AG20443 (cell line): ENCODE results near the gene ROBO1.

ENCODE experiments used
- DNase-seq: peaks from one replicate; pipeline ENCODE4 v3.0.0; 2012; ENCODE audit warnings: low spot score, mixed read lengths

The ROBO1 gene

DNA sequence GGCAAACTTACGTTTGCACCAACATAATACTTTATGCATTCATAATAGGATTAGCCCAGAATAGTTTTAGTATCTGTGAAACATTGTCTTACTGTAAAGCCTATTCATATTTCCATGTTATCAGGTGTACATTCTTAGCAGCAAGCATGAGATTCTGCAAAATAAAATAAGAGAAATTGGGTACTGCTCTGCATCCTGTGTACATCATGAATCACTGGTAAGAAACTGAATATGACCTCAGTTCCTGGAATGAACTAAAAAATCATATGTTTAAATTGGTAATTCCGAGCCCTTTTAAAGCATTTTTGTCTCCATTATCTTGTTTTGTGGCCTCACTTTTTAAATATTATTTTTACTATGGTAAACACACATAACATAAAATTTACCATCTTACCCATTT lies 605.1 kb downstream of the ROBO1 start:
- DNase-seq, result no peak

DNA sequence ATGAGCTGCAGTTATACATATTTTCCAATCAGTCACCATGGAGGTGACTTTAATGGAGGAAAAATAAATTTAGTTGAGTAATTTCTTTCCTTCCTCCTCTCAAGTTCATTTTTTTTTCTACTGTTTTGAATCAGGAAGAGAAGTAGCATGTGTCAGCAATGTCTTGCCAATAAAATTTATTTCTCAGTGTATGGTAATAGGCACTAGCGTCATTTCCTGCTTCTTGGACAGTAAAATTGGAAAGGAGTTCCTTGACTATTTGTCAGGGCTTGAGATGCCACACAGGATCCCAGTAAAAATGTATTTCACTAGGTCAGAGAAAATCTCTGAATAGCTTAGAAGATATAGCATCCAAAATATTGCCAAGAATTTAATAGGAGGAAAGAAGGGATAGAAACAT lies 605.9 kb downstream of the ROBO1 start:
- no peak for DNase-seq

DNA sequence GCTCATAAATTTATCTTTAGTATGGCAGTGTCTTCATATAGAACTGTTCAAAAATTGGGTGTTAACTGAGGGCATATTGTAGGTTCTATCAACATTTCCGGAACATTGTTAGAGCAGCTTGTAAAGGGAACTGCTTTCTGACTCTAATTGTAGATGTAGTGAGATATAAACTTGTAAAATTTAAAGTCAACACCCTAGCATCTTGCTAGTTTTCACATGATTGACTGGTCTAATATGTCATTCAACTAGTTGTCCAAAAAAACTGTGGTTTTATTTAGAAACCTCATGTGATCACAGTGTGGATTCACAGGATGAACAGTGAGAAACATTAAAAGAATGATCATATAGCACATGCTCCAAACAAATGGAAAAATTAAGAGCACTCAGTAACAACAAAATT lies 607.4 kb downstream of the ROBO1 start:
- no peak for DNase-seq

DNA sequence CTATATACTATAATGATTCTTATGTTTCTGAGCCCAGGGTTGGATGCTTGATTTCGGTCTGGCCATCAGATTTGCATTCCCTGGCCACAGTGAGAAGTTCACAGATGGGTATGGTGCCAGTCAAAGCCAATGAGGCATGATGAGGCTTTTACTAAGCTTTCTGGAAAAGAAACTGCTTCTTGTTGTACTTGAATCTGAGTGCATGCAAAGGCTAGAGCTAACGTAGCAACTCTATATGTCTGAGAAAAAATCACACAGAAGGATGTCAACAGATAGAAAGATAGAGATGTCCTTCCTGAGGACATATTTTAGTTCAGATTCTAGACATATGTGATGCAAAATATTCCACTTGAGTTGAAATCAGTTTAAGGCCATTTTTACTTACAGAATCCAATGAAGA lies 608.1 kb downstream of the ROBO1 start:
- no peak for DNase-seq

DNA sequence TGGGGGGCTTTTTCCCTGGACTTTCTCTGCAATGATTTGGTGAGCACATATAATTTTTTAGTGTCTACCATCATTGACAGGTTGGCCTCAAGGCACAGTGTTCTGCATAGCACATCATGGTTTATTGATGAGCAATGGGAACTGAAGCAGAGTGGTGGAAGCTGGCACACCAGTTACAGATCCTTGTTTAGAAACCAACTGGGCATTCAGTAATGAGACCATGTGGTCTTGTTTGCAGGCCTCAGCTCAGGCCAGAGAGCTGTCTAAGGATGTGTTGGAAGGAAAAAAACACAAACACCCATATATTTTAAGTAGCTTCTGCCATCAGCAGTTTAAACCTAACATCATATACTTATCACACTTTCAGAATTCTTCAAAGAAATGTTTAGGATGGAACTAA lies 610.6 kb downstream of the ROBO1 start:
- no peak for DNase-seq

DNA sequence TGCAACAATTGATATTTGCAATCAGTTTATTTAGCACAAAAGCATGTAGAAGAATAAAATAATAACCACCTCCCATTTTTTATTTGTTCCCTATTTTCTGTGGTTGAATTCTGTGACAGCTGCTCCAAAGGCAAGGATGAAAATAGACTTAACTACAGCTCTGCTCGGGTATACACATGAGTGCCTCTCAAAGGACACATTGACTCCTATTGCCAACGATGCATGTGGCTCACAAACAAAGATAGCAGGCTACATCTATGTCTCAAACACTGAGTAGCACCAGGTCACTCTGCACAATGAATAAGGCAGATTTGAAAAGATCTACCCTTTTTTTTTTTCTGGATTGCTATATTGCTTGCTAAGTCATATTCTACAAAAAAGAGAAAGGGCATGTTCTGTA lies 612.9 kb downstream of the ROBO1 start:
- no peak for DNase-seq

DNA sequence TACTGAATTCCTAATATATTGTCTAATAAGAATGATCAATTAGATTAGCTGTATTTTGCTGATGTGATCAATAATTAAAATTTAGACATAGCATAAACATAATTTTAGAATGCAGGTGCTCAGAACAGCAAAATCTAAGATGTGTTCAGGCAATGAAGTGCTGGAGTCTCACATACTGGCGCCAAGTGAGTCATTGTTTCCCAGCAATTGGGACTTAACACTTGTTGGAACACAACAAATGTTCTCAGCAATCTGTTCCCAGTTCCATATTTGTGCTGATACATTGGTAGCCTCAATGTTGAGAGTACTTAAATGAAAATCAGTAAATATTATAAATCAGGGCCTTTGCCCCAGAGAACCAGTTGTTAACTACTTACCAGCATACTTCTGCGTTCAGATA lies 619.0 kb downstream of the ROBO1 start:
- DNase-seq, result peak; percentile 16

DNA sequence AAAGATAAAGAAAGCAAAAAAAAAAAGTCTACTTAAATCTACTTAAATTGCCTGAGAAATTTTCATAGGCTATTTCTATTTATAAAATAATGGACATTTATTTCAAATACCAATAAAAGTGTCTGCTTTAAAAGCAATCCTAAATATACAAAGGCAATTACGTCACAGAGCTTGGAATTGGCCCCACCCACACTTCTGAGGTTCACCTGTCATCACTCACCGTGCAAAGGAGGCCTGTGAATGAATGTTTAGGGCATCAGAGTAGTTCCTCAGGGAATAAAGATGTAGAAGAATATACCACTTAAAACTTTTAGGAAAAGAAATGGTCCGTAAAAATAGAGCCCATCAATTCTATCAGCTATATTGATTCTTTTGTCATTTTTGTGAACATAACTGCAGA lies 621.8 kb downstream of the ROBO1 start:
- DNase-seq, result no peak

DNA sequence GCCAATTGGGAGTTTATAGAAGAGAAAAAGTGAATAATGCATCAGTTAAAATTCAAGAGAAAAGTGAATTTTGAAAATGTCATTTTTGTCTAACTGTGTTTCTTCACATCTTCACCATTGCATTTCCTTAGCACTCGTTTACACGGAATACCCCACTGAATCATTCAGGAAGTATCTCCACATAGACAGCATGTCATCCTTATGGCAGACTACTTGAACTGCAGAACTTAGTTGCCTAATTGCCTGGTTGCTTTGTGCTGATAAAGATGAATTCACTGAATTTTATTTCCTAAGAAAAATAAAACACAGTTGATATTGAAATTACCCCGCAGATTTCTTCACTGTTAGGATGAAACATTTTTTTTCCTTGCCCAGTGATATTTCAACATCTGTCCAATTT lies 627.1 kb downstream of the ROBO1 start:
- DNase-seq, result peak; percentile 47

DNA sequence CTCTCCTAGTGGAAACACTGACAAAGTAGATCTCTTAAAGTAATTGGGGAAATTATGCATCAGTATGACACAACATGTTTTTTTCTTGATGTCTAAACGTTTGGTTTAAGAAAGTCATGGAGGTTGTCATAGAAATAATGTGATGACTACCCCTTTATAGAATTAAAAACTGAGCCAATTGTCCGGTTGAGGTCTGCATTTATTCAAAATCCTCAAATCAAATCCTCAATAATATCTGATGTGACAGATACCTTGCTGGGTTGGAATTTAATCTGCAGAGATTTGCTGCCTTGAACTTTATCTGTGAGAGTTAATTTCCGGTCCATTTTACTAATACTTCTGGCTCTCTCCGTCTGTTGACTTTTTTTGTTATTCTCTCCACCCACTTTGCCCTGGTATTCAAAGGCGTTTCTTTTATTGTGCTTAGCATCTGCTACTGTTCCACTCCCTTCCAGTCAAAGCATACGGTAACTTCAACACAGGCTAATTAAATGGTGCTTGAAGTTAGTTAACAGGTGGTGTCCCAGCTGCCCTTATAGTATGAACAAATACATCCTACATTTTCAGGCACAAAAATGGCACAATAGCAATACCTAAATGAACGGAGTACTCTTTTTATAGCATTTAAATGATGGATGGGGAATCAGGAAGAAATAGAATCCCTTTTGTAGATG lies 628.3 kb downstream of the ROBO1 start:
- peak; percentile 11 for DNase-seq

DNA sequence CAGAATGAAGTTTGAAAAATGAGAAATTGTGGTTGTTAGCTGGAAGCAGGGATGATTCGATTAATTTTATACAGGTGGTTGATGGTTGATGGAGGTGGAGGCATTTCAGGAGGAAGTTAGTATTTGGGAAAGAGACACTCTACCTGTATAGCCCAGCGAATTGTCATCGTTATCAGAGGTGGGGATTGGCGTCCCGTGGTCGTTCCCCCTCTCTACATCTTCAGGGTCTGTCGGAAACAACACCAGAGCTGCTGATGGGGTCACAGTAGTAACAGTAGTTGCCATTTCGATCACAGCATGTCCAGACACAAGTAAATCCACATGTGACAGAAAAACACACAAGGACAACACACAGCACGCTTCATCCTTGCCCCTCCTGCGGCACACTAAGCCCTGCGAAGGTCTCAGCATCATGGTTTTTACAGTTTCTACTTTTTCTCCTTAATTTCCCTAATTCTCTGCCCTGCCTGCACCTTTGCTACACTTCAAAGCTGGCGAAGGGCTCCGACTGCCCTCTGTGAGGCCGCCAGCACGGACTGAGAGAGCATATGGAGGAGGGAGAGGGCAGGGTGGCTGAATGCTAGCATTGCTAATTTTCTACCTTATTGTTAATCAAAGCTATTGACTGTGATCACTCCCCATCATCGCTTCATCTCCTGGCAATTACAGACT lies 642.3 kb downstream of the ROBO1 start:
- DNase-seq, result no peak

DNA sequence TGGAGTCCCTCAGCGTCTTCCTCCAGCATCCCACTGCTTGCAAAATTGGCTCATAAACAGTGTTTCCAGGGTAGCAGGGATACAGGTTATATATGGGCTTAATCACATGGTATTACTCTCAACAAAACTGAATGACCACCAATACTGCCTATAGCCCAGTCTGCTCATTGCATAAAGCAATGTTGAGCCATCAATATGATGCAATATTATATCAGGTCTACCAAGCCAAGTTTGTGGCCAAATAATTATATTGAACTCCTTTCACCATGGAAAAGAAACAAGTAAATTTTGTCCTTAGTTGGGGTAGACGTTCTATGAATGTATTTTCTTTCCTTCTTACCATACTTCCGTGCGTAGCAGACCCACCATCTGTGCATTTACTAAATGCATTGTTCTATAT lies 652.3 kb downstream of the ROBO1 start:
- DNase-seq, result no peak

DNA sequence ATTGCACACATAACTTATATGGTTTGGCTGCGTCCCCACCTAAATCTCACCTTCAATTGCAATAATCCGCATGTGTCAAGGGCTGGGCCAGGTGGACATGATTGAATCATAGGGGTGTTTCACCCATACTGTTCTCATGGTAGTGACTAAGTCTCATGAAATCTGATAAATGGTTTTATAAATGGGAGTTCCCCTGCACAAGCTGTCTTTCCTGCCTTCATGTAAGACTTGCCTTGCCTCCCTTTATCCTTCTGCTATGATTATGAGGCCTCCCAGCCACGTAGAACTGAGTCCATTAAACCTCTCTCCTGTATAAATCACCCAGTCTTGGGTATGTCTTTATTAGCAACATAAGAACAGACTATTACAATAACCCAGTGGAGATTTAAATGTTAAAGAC lies 653.9 kb downstream of the ROBO1 start:
- DNase-seq, result no peak

DNA sequence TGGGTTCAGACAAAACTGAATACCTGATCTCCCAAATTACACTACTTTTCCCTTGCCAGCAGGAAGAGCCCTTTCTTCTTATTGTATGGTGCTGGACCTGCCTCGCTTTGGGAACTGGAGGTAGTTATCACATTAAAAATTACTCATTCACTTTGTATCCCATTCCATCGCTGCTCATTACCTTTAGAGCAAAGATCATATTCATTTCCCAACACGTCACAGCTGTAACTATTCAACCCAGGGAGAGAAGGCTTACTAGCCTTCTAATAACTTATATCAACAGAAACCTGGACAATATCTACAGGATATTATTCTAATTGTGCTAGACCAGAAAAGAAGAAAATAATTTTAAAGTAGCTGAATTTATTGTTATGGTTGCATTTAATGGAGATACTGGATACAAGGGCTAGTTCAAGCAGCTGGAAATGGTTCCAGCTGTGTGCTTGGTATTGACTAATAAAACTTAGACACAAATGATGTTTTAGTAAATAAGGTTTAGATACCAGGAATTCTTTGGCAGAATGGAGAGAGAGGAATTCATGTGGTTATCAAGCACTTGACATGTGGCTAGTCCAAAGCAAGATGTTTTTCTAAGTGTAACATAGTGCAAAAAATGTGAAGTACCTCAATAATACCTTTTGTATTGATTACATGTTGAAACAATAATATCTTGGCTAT lies 656.3 kb downstream of the ROBO1 start:
- peak; percentile 29 for DNase-seq

DNA sequence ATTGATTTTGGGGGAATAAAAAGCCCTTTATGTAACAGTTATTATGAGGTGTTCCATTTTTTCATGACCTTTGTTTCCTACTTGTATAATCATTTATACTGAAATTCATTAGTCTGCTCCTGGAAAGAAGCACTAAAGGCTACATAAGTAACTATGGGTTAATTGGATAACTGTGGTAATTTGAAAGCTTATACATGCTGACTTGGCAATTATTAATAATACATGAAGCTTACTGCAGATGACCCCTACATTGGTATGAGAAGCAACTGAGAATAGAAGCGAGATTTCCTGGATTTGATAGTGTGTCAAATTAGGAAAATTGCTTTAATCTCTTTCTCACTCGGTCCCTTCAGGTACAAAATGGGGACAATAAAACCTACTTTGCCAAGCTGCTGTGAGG lies 658.0 kb downstream of the ROBO1 start:
- DNase-seq, result no peak

DNA sequence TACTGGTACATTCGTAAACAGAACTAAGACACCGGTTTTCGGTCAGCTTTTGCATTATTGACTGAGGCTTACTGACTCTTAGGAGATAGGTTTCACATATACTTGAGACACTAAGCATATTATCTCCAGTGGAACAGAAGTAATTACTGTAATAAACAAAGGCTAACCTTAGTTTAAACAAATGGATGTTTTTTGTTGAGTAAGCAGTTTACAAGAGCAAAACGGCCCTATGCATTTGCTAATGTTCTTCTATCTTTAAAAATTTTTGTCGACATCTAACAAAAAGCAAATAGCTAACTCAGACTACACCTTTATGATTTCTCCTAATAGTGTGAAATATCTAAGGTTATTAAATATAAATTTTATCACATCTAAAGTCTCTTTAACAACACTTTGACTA lies 664.5 kb downstream of the ROBO1 start:
- DNase-seq, result no peak

DNA sequence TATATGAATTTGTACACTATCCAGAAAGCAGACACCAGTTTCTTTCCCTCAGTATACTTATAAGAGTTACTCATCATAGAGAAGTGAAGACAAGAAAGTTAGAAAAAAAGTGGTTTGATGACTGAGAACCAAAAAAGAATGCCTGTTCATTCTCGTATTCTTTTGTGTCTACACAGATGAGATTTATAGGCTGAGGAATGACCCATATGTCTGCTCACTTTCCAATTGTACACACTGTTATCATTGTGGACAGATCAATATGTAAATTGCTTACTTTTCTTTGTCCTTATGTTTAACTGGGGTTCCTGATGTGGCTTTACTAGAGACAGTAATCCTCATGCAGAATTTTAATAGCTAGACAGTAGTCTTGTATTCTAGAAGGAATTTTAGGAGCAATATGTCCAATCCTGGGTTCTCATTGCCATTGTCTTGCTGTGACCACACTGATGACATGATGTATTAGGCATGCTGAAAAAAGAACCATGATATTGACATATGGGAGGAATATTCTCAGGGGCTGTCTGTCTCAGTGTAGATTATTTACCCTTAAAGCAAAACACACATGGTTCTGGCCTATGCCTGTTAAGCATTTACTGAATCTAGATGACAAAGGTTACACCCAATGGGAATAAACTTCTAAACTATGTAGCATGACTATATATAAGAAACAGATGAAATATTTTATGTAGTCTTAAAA lies 669.7 kb downstream of the ROBO1 start:
- no peak for DNase-seq

DNA sequence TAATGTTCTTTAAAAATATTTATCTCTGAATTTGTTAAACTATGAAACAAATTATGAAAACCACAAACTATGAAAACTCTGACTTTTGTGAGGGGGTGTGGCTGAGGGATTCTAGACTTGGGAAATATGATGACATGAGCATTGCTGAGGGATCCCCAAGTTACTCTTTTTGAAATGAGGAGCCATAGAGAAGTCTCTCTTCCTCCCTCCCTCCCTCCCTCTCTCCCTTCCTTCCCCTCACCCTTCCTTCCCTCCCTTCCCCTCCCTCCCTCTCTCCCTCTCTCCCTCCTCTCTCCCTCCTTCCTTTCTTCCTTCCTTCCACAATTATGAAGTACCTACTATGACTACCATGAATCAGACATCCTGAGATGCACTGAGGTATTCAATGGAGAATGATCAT lies 673.1 kb downstream of the ROBO1 start:
- DNase-seq, result no peak

DNA sequence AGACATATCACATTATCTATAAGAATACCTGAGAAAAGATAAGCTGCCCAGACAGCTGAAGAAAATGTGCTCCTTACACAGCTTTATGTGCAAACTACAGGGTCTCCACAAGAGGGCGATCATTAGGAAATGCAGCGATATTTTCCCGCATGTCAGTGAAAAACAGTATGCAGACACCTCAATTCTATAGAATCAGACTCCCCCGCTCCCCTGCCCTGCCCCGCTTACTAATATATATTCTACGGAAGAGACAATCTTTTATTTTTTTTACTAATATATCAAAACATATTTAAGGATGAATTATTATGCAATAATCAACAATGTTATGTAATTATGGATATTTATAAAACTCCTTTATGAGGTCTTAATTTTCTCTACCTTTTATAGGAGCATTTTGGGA lies 681.3 kb downstream of the ROBO1 start:
- DNase-seq, result peak; percentile 55

DNA sequence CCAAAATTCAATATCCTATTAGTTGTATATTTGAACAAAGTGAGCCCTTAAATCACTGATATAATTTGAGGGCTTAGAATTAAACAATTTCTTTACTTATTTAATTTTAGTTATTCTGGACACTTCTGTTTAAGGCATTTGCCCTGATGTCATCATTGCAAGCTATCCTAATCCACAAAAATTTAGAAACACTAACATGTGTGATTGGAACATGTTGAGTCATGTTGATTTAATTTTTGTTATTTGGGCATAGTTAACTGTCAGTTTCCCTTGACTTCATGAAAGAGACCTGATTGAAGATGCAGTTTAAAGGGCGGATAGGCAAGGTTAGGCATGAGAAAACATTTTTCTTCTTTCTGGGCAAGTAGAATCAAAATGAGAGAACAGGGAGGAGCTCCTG lies 682.6 kb downstream of the ROBO1 start:
- DNase-seq, result peak; percentile 13

DNA sequence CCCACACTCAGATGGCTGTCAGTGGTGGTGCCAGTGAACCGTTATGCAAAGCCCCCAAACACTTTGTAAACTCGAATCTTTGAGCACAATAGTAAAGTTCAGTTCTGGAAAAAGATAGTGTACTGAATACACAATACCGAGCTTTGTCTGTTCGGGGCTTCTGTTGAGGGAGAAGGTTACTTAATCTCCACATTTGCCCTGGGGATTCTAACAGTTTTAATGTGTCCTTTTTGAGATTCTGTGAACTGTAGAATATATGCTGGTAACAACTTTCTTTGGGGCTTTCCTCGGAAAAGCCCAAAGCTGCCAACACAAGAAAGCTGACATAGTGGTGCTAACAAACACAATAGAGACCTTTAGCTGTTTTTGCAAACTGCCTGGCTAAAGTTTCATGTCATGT lies 686.5 kb downstream of the ROBO1 start:
- no peak for DNase-seq

DNA sequence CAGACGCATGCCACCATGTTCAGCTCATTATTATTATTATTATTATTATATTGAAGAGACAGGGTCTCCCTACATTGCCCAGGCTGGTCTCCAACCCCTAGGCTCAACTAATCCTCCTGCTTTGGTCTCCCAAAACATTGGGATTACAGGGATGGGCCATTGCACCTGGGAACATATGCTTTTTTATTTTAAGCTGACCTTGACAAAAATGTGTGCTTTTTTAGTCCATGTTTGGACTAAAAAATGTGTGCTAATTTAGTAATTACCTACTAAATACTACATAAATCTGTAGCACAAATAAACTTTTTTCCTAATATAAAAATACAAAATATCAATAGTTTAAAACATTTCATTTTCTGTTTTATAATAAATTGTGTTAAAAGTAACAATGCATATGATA lies 693.2 kb downstream of the ROBO1 start:
- no peak for DNase-seq

DNA sequence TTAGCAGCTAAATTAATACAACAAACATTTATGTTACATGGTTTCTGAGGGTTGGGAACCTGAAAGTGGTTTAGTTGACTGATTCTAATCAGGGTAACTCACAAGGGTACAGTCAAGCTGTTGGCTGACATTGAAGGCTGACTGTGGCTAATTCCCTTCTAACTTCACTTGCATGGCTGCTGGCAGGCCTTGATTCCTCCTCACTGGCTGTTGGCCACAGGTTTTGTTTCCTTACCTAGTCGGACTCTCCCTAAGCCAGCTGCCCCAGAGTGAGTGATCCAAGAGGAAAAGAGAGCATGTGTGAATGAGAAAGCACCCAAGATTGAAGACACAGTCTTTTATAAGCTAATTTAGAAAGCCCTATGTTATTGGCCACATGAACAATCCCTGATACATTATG lies 700.1 kb downstream of the ROBO1 start:
- DNase-seq, result no peak
